GM12878 (cell line): Measurements from ENCODE around the gene CCR5. TPM values are rescaled to one million over a fixed set of nuclear protein-coding genes. Genes with fewer than 3 reads are reported as not detected.

ENCODE experiments used
- ATAC-seq: fragments of 200-7000 bp; cut with Tn5 transposase; 3 replicates; pipeline ENCODE4 v1.9.1; 2020; ENCODE audit warnings: mild to moderate bottlenecking, moderate library complexity
- BruUV-seq: library from RNA; stranded (reverse); fragments of 400-500 nt; replicated peaks from 2 replicates; lab custom pipeline; 2021; lab: Mats Ljungman, UMichigan
- CTCF ChIA-PET: fragments of 300-600 bp; sonication (Branson Sonifier 250); formaldehyde crosslinking; extraction: SDS; loops from one replicate; lab custom pipeline; 2021; ENCODE audit warnings: inconsistent platforms; lab: Yijun Ruan, JAX
- POLR2A ChIA-PET: fragments of 350-600 bp; formaldehyde crosslinking; extraction: SDS; loops from one replicate; lab custom pipeline; 2021; ENCODE audit warnings: inconsistent platforms; lab: Charles Lee
- RAD21 ChIA-PET: fragments of 300-600 bp; sonication (Branson Sonifier 250); formaldehyde crosslinking; loops from one replicate; lab custom pipeline; 2023; ENCODE audit warnings: antibody characterized with exemption; ENCODE audit not compliant: unreplicated experiment; lab: Charles Lee
- SMC1A ChIA-PET: fragments of 300-600 bp; sonication (Branson Sonifier 250); formaldehyde crosslinking; loops from one replicate; lab custom pipeline; 2023; ENCODE audit not compliant: unreplicated experiment, uncharacterized antibody; lab: Charles Lee
- DNase-seq: peaks from one replicate; pipeline ENCODE4 v3.0.0-alpha.2; 2011; ENCODE audit warnings: low read depth, low spot score
- FAIRE-seq: peaks from 3 replicates; lab custom pipeline; 2011; peaks lifted over from hg19 to GRCh38; lab: Jason Lieb, UNC
- H2AFZ ChIP-seq: 2 replicates; pipeline ENCODE4 v1.6.0; 2011; ENCODE audit warnings: low read depth, low read length, control low read depth; ENCODE audit not compliant: control insufficient read depth
- H3K27ac ChIP-seq: 2 replicates; pipeline ENCODE4 v1.5.1; 2011; ENCODE audit warnings: control low read depth; ENCODE audit not compliant: control insufficient read depth, insufficient read depth
- H3K27me3 ChIP-seq, 2 experiments: replicated peaks in 1 of 2; 2 replicates each; pipeline versions ENCODE4 v1.6.0 to v1.6.1; 2011; ENCODE audit warnings: low read length in 1 of 2; ENCODE audit not compliant: control insufficient read depth in 2 of 2, insufficient read depth in 2 of 2
- H3K36me3 ChIP-seq, 2 experiments: 2 replicates each; pipeline ENCODE4 v1.5.1; 2011; ENCODE audit warnings: low read length in 1 of 2; ENCODE audit not compliant: control insufficient read depth in 2 of 2, insufficient read depth in 2 of 2
- H3K4me1 ChIP-seq: 2 replicates; pipeline ENCODE4 v1.6.1; 2011; ENCODE audit warnings: mild to moderate bottlenecking, low read length, moderate library complexity, mixed read lengths; ENCODE audit not compliant: control insufficient read depth, insufficient read depth
- H3K4me2 ChIP-seq: 2 replicates; pipeline ENCODE4 v1.6.0; 2011; ENCODE audit warnings: control low read depth; ENCODE audit not compliant: control insufficient read depth, insufficient read depth
- H3K4me3 ChIP-seq: fragments of 200-600 bp; sonication (generic); 2 replicates; pipeline ENCODE4 v1.5.1; 2016
- H3K79me2 ChIP-seq: 2 replicates; pipeline ENCODE4 v1.6.0; 2011; ENCODE audit warnings: low read length; ENCODE audit not compliant: control insufficient read depth, insufficient read depth
- H3K9ac ChIP-seq: 2 replicates; pipeline ENCODE4 v1.8.0; 2011; ENCODE audit warnings: low read length, control low read depth, mixed read lengths; ENCODE audit not compliant: control insufficient read depth, insufficient read depth
- H3K9me3 ChIP-seq: replicated peaks from 3 replicates; pipeline ENCODE4 v1.5.1; 2011; ENCODE audit warnings: mild to moderate bottlenecking, low read length; ENCODE audit not compliant: control insufficient read depth, insufficient read depth
- H4K20me1 ChIP-seq: 2 replicates; pipeline ENCODE4 v1.6.0; 2011; ENCODE audit not compliant: control insufficient read depth, insufficient read depth
- CBFB ChIP-seq: IDR thresholded peaks from 2 replicates; pipeline ENCODE4 v1.6.1; 2016; ENCODE audit warnings: antibody characterized with exemption, low read depth
- E2F8 ChIP-seq: fragments of 450-650 bp; IDR thresholded peaks from 2 replicates; pipeline ENCODE4 v1.6.1; 2018; ENCODE audit warnings: mild to moderate bottlenecking, low read depth, moderate library complexity; ENCODE audit not compliant: partially characterized antibody
- EGR1 ChIP-seq, 2 experiments: IDR thresholded peaks; 1 replicate in 1 of 2; 2 replicates in 1 of 2; pipeline ENCODE4 v1.6.1; 2011 to 2012; ENCODE audit warnings: low read depth in 2 of 2, low read length in 2 of 2, borderline replicate concordance in 1 of 2, mild to moderate bottlenecking in 1 of 2, moderate library complexity in 1 of 2
- FOXM1 ChIP-seq: IDR thresholded peaks from 2 replicates; pipeline ENCODE4 v1.6.1; 2012; ENCODE audit warnings: low read depth, mild to moderate bottlenecking, inconsistent platforms, low read length, moderate library complexity
- HDAC2 ChIP-seq: fragments of 200-600 bp; sonication (generic); IDR thresholded peaks from 2 replicates; pipeline ENCODE4 v1.6.1; 2017
- NFXL1 ChIP-seq: fragments of 450-650 bp; IDR thresholded peaks from 2 replicates; pipeline ENCODE4 v1.6.1; 2017; ENCODE audit warnings: antibody characterized with exemption, mild to moderate bottlenecking, borderline replicate concordance
- NR2F1 ChIP-seq: fragments of 450-650 bp; conservative IDR thresholded peaks from 2 replicates; pipeline ENCODE4 v1.6.1; 2017; ENCODE audit warnings: mild to moderate bottlenecking
- WGBS: methylation state at CpG from one replicate; pipeline ENCODE4 v1.1.6; 2016; ENCODE audit warnings: low lambda C conversion rate; ENCODE audit not compliant: insufficient replicate concordance, insufficient coverage; ENCODE audit errors: missing lambda C conversion rate; 5-methylcytosine and 5-hydroxymethylcytosine counted together
- in situ Hi-C: fragments of 300-500 bp; cut with MboI; formaldehyde crosslinking; loops from 9 replicates; pipeline ENCODE4 v1.14.3; 2018; ENCODE audit warnings: mixed read lengths
- intact Hi-C: fragments of 100-400 bp; cut with micrococcal nuclease; formaldehyde crosslinking; loops from one replicate; pipeline ENCODE4 v1.14.2; 2022; ENCODE audit not compliant: unreplicated experiment
- polyA plus RNA-seq, 11 experiments: library from polyadenylated mRNA; depleted of rRNA in 4 of 11; unstranded in 6 of 11; stranded (reverse) in 5 of 11; fragments of >200 nt; fragmentation: Nextera tagmentation in 4 of 11; fragmentation: Illumina TruSeq in 1 of 11; extraction: Ambion mirVana in 4 of 11; extraction: Trizol in 1 of 11; gene quantifications; 1 replicate in 1 of 11; 2 replicates in 10 of 11; pipeline versions ENCODE4 v1.2.1 to v1.2.3, GENCODE V29; 2011 to 2016; ENCODE audit warnings: inconsistent platforms in 2 of 11, missing spikeins in 2 of 11, low read depth in 1 of 11
- total RNA-seq, 4 experiments: library from RNA; depleted of rRNA in 3 of 4; stranded (reverse); fragments of >200 nt in 3 of 4; fragmentation: Illumina TruSeq in 1 of 4; extraction: Trizol in 1 of 4; gene quantifications; 2 replicates each; pipeline versions ENCODE4 v1.2.1 to v1.2.3, GENCODE V29; 2013 to 2021
- TF ChIP-seq, protein P1 (sequence below): fragments of 450-650 bp; formaldehyde crosslinking; IDR thresholded peaks from 2 replicates; pipeline ENCODE4 v1.4.0; 2022; ENCODE audit warnings: mild to moderate bottlenecking, moderate library complexity
- TF ChIP-seq, protein P2 (sequence below): fragments of 150-350 bp; IDR thresholded peaks from 2 replicates; pipeline ENCODE4 v1.6.1; 2016; ENCODE audit warnings: low read depth, low read length

The CCR5 gene
- total and polyA plus RNA-seq, 10 of the 15 experiments (the other 5 are each of a cell fraction or from before 2014, with no cell fraction given) = 0.17 to 1.6 (median 0.82) TPM; not detected in 1

DNA sequence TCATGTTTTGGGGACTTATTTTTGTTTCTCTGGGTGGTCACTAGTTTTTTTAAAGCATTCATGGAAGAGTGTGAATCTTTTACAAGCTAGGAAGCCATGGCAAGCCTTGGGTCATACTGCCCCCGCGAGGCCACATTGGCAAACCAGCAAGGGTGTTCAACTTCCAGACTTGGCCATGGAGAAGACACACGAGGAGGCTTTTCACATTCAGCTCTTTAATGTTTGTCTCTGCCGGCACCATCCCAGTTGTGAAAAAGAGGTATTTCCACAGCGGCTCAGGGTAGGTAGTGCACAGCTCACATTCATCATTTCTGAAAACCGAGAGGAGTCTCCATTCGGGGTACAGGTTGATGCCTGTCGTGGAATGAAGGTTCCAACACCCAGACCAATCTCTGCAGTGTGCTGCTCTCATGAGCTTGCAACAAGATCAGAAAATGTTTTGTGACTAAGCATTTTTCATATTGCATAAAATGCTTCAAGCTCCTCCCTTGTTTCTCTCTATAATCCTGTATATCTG is 7.7 kb downstream of the CCR5 start (continued):
- TF ChIP-seq, protein P1, sequence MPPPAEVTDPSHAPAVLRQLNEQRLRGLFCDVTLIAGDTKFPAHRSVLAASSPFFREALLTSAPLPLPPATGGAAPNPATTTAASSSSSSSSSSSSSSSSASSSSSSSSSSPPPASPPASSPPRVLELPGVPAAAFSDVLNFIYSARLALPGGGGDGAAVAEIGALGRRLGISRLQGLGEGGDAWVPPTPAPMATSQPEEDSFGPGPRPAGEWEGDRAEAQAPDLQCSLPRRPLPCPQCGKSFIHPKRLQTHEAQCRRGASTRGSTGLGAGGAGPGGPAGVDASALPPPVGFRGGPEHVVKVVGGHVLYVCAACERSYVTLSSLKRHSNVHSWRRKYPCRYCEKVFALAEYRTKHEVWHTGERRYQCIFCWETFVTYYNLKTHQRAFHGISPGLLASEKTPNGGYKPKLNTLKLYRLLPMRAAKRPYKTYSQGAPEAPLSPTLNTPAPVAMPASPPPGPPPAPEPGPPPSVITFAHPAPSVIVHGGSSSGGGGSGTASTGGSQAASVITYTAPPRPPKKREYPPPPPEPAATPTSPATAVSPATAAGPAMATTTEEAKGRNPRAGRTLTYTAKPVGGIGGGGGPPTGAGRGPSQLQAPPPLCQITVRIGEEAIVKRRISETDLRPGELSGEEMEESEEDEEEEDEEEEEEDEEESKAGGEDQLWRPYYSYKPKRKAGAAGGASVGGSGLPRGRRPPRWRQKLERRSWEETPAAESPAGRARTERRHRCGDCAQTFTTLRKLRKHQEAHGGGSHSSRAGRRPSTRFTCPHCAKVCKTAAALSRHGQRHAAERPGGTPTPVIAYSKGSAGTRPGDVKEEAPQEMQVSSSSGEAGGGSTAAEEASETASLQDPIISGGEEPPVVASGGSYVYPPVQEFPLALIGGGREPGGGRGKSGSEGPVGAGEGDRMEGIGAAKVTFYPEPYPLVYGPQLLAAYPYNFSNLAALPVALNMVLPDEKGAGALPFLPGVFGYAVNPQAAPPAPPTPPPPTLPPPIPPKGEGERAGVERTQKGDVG (CRISPR knock-in tag) = no peak
- no peak for TF ChIP-seq E2F8

DNA sequence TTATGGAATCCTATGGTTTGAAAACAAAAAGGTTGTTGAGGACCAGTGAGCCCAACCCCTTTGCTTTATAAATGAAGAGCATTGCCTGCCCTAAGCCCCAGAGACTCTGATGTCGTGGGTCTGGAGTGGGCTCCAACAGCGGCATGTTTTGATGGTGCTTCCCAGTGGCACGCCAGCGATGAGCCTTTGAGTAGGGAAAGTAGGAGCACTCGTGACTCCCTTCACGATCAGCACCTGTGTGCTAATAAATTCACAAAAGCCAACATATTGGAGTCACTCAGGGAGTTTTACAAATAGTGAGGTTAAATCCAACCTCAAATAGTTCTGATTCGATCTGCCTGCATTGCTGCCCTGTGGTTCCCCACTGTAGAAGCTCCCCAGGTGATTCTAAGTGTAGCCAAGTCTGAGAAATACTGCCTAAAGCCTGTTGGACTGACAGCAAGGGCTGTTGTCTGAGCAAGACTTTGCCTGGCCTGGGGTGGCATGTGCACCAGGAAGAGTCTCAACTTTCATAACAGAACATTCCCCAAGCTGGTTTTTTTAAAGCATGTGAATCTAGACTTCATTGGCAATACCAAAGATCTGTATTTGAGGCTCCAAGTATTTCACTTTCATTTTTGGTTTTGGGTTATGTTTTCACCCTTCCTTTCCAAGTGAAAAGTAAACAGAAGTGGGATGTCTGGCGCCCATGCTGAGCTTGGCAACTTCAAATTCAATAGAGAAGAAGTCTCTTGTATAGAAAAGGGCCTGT is 9.9 kb downstream of the CCR5 start:
- Histone ChIP-seq H3K36me3 (no peaks in the 10 kb centered on the region), H2AFZ (no peak overlapping the region; the same call in 1 of the 2 replicates), H3K27ac (no peak overlapping the region), H3K79me2 (no peaks in the 10 kb centered on the region), H3K4me1 (peaks cover 20% of the 10 kb centered on the region), H3K4me3 (no peak overlapping the region), H3K9ac (no peak overlapping the region), H3K9me3 (no peaks in the 10 kb centered on the region), H4K20me1 (no peaks in the 10 kb centered on the region), H3K27me3 (no peaks in the 10 kb centered on the region), H3K4me2 (no peak overlapping the region; the same call in 1 of the 2 replicates)
- WGBS = 61% methylated on average over 8 of the region's 8 CpGs
- POLR2A ChIA-PET = no interaction called here
- DNase-seq (no peak), FAIRE-seq (no peak), ATAC-seq (no peak)
- in situ Hi-C loops (no loop called here), intact Hi-C loops (no loop called here)
- RAD21 ChIA-PET = interaction anchor here (0.8 to 4.3 kb wide), 4 partner anchors 10 to 292 kb away, joined by 4 to 56 read pairs (median 4); partner anchors contain the start of gene CCR5
- SMC1A ChIA-PET = interaction anchor here (0.9 to 15.8 kb wide), 4 partner anchors 11 to 295 kb away, joined by 3 to 581 read pairs (median 32); partner anchors contain the start of gene CCR5
- BruUV-seq = no TSS peak
- CTCF ChIA-PET = interaction anchor here (1.1 to 21.1 kb wide), 6 partner anchors 9 to 311 kb away, joined by 3 to 714 read pairs (median 4); no protein-coding TSS in a partner anchor
- TF ChIP-seq NR2F1 = no peak
- TF ChIP-seq CBFB = no peak
- TF ChIP-seq NFXL1 = no peak
- TF ChIP-seq, protein P2, sequence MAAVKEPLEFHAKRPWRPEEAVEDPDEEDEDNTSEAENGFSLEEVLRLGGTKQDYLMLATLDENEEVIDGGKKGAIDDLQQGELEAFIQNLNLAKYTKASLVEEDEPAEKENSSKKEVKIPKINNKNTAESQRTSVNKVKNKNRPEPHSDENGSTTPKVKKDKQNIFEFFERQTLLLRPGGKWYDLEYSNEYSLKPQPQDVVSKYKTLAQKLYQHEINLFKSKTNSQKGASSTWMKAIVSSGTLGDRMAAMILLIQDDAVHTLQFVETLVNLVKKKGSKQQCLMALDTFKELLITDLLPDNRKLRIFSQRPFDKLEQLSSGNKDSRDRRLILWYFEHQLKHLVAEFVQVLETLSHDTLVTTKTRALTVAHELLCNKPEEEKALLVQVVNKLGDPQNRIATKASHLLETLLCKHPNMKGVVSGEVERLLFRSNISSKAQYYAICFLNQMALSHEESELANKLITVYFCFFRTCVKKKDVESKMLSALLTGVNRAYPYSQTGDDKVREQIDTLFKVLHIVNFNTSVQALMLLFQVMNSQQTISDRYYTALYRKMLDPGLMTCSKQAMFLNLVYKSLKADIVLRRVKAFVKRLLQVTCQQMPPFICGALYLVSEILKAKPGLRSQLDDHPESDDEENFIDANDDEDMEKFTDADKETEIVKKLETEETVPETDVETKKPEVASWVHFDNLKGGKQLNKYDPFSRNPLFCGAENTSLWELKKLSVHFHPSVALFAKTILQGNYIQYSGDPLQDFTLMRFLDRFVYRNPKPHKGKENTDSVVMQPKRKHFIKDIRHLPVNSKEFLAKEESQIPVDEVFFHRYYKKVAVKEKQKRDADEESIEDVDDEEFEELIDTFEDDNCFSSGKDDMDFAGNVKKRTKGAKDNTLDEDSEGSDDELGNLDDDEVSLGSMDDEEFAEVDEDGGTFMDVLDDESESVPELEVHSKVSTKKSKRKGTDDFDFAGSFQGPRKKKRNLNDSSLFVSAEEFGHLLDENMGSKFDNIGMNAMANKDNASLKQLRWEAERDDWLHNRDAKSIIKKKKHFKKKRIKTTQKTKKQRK = no peak
- TF ChIP-seq HDAC2 = no peak
- no peak for TF ChIP-seq EGR1 (IDR thresholded peaks at IDR 0.05; ENCODE audit: borderline replicate concordance in 1 of 2, low read depth in 2 of 2, low read length in 2 of 2)
- no peak for TF ChIP-seq FOXM1
